GM12891 (cell line): ENCODE measurements around the gene IDE.

Source experiments
- POLR2A ChIP-seq: IDR thresholded peaks from 2 replicates; pipeline ENCODE4 v1.6.1; 2011; ENCODE audit warnings: low read depth, low read length, control low read depth
- POLR2AphosphoS5 ChIP-seq: IDR thresholded peaks from 2 replicates; pipeline ENCODE4 v1.6.1; 2011; ENCODE audit warnings: low read depth, low read length, control low read depth
- SPI1 ChIP-seq: IDR thresholded peaks from 2 replicates; pipeline ENCODE4 v1.6.1; 2011; ENCODE audit warnings: low read depth, low read length, control low read depth
- TAF1 ChIP-seq: IDR thresholded peaks from 2 replicates; pipeline ENCODE4 v1.6.1; 2011; ENCODE audit warnings: low read depth, low read length, control low read depth

GRCh38 chr10:92541583-92541982, 32.3 kb downstream of the IDE start:
- TF ChIP-seq POLR2A (no peak), TAF1 (no peak), POLR2AphosphoS5 (no peak), SPI1 (no peak)
